CD14-positive monocyte (primary cell): ENCODE data around the gene FAM222B. TPM values are rescaled to one million over a fixed set of nuclear protein-coding genes. Genes with fewer than 3 reads are reported as not detected.

Experiments
- DNase-seq, 3 donors: peaks; one replicate each; pipeline ENCODE4 v3.0.0-alpha.2; 2011 to 2022
- H2AFZ ChIP-seq: 2 replicates; pipeline ENCODE4 v1.6.0; 2012; ENCODE audit warnings: mild to moderate bottlenecking, low read depth, low read length, inconsistent platforms; ENCODE audit not compliant: insufficient read depth, poor library complexity, severe bottlenecking
- H3K27ac ChIP-seq, 2 donors: 1 replicate in 1 of 2; 2 replicates in 1 of 2; pipeline ENCODE4 v1.5.1; 2012 to 2013; ENCODE audit warnings: low read length in 2 of 2, control low read depth in 1 of 2, inconsistent platforms in 1 of 2, low read depth in 1 of 2, mild to moderate bottlenecking in 1 of 2
- H3K27me3 ChIP-seq, 2 donors: one replicate each; pipeline versions ENCODE4 v1.6.0 to v1.6.1; 2011 to 2013; ENCODE audit warnings: low read length in 2 of 2; ENCODE audit not compliant: control insufficient read depth in 2 of 2, insufficient read depth in 2 of 2
- H3K36me3 ChIP-seq, 2 donors: replicated peaks in 1 of 2; 1 replicate in 1 of 2; 2 replicates in 1 of 2; pipeline versions ENCODE4 v1.5.1 to v1.6.1; 2012 to 2013; ENCODE audit warnings: low read length in 2 of 2, control low read depth in 1 of 2, inconsistent platforms in 1 of 2, mild to moderate bottlenecking in 1 of 2; ENCODE audit not compliant: insufficient read depth in 2 of 2, control insufficient read depth in 1 of 2
- H3K4me1 ChIP-seq, 2 donors: 1 replicate in 1 of 2; 2 replicates in 1 of 2; pipeline versions ENCODE4 v1.5.1 to v1.6.1; 2012 to 2013; ENCODE audit warnings: low read length in 2 of 2, control low read depth in 1 of 2, inconsistent platforms in 1 of 2, mild to moderate bottlenecking in 1 of 2, moderate library complexity in 1 of 2; ENCODE audit not compliant: insufficient read depth in 2 of 2, control insufficient read depth in 1 of 2
- H3K4me2 ChIP-seq: replicated peaks from 2 replicates; pipeline ENCODE3; 2012; ENCODE audit warnings: low read length, moderate library complexity, mild to moderate bottlenecking; ENCODE audit not compliant: poor library complexity, severe bottlenecking; ENCODE audit errors: extremely low read depth
- H3K4me3 ChIP-seq, 3 experiments: fragments of 200-600 bp in 1 of 3; sonication (generic) in 1 of 3; replicated peaks in 1 of 3; 1 replicate in 2 of 3; 2 replicates in 1 of 3; pipeline ENCODE4 v1.5.1; 2011 to 2013; ENCODE audit warnings: low read length in 3 of 3, mild to moderate bottlenecking in 3 of 3, control low read depth in 2 of 3, low read depth in 2 of 3, inconsistent platforms in 1 of 3, moderate library complexity in 1 of 3
- H3K79me2 ChIP-seq: 2 replicates; pipeline ENCODE4 v1.6.0; 2012; ENCODE audit warnings: mild to moderate bottlenecking, control low read depth, inconsistent platforms, low read length, moderate library complexity; ENCODE audit not compliant: insufficient read depth
- H3K9ac ChIP-seq: 2 replicates; pipeline ENCODE4 v1.6.0; 2017; ENCODE audit warnings: low read length, mild to moderate bottlenecking; ENCODE audit not compliant: insufficient read depth, poor library complexity, severe bottlenecking
- H3K9me3 ChIP-seq, 2 donors: replicated peaks in 1 of 2; 1 replicate in 1 of 2; 2 replicates in 1 of 2; pipeline versions ENCODE4 v1.5.1 to v1.6.1; 2012 to 2013; ENCODE audit warnings: low read length in 2 of 2, control low read depth in 1 of 2; ENCODE audit not compliant: control insufficient read depth in 1 of 2, insufficient read depth in 1 of 2
- H4K20me1 ChIP-seq: 2 replicates; pipeline ENCODE4 v1.6.0; 2012; ENCODE audit warnings: mild to moderate bottlenecking, low read length, control low read depth, moderate library complexity; ENCODE audit not compliant: insufficient read depth
- H3K27ac Mint-ChIP-seq, 7 donors: one replicate each; pipeline ENCODE4 v1.8.0; 2020; ENCODE audit warnings: mild to moderate bottlenecking in 7 of 7, mixed read lengths in 7 of 7, moderate library complexity in 6 of 7, inconsistent platforms in 2 of 7
- H3K27me3 Mint-ChIP-seq, 3 donors: one replicate each; pipeline ENCODE4 v1.8.0; 2021 to 2022; ENCODE audit warnings: low read depth in 3 of 3, mild to moderate bottlenecking in 3 of 3, mixed read lengths in 3 of 3, moderate library complexity in 3 of 3, inconsistent platforms in 1 of 3
- H3K36me3 Mint-ChIP-seq, 2 donors: one replicate each; pipeline ENCODE4 v1.8.0; 2020; ENCODE audit warnings: mixed read lengths in 2 of 2, inconsistent platforms in 1 of 2, mild to moderate bottlenecking in 1 of 2
- H3K4me1 Mint-ChIP-seq: one replicate; pipeline ENCODE4 v1.8.0; 2020; ENCODE audit warnings: mild to moderate bottlenecking, mixed read lengths
- H3K4me3 Mint-ChIP-seq, 2 donors: one replicate each; pipeline ENCODE4 v1.8.0; 2020; ENCODE audit warnings: mild to moderate bottlenecking in 2 of 2, mixed read lengths in 2 of 2, moderate library complexity in 1 of 2
- H3K9me3 Mint-ChIP-seq, 7 donors: one replicate each; pipeline ENCODE4 v1.8.0; 2020 to 2022; ENCODE audit warnings: mixed read lengths in 7 of 7, mild to moderate bottlenecking in 6 of 7, moderate library complexity in 6 of 7, inconsistent platforms in 2 of 7
- CTCF ChIP-seq: fragments of 200-600 bp; IDR thresholded peaks from one replicate; pipeline ENCODE4 v1.8.0; 2022; ENCODE audit warnings: antibody characterized with exemption, mild to moderate bottlenecking
- WGBS: methylation state at CpG from one replicate; pipeline ENCODE4 v1.1.5; 2013; ENCODE audit warnings: missing lambda C conversion rate; ENCODE audit not compliant: insufficient coverage; 5-methylcytosine and 5-hydroxymethylcytosine counted together
- intact Hi-C, 2 donors: fragments of 100-400 bp; cut with micrococcal nuclease; formaldehyde crosslinking; loops; one replicate each; pipeline versions ENCODE4 v1.15.0 to v1.15.1; 2023
- polyA plus RNA-seq, 3 donors: library from polyadenylated mRNA; depleted of rRNA in 1 of 3; unstranded in 2 of 3; stranded (reverse) in 1 of 3; fragments of 300-500 nt in 2 of 3; fragments of >200 nt in 1 of 3; fragmentation: Illumina TruSeq in 2 of 3; gene quantifications; 1 replicate in 2 of 3; 2 replicates in 1 of 3; pipeline ENCODE4 v1.2.3, GENCODE V29; 2012 to 2021

Gene FAM222B
- polyA plus RNA-seq, 3 donors = 1.5 to 8.6 (median 1.9) TPM

GRCh38 chr17:28883967-28884702 is 41.5 kb upstream of the FAM222B start:
- H3K9me3 ChIP-seq = no peaks in the 10 kb centered on the region
- no peak overlapping the region for H3K4me2 ChIP-seq
- no peak overlapping the region for H3K4me3 ChIP-seq
- Mint-ChIP-seq H3K36me3 (peaks cover 84 to 98% of the 10 kb centered on the region in 2 donors), H3K27ac (peak overlapping the region in 3 of 7 donors; percentile 5 to 46 (median 30)), H3K27me3 (peaks cover 0 to 2% (median 0%) of the 10 kb centered on the region in 3 donors), H3K9me3 (peaks cover 0 to 2% (median 0%) of the 10 kb centered on the region in 7 donors), H3K4me3 (no peak overlapping the region), H3K4me1 (peaks cover 2% of the 10 kb centered on the region)
- DNase-seq = no peak
- 93% methylated on average over 26 of the region's 27 CpGs for WGBS
- no peak overlapping the region for H3K27ac ChIP-seq
- no peaks in the 10 kb centered on the region for H3K4me1 ChIP-seq
- H3K36me3 ChIP-seq = peaks cover 96 to 100% of the 10 kb centered on the region in 2 donors
- H3K27me3 ChIP-seq = no peaks in the 10 kb centered on the region
- no peak for TF ChIP-seq CTCF
- H3K79me2 ChIP-seq = peaks cover 34% of the 10 kb centered on the region
- H3K9ac ChIP-seq = no peak overlapping the region
- H4K20me1 ChIP-seq = peaks cover 99% of the 10 kb centered on the region
- H2AFZ ChIP-seq = no peak overlapping the region
- intact Hi-C loops = no loop called here

- Histone ChIP-seq H3K9me3 (no peaks in the 10 kb centered on the region), H3K4me1 (no peaks in the 10 kb centered on the region), H2AFZ (no peak overlapping the region), H3K36me3 (peaks cover 84 to 96% of the 10 kb centered on the region in 2 donors), H3K27ac (no peak overlapping the region), H3K27me3 (no peaks in the 10 kb centered on the region), H3K4me2 (no peak overlapping the region), H3K9ac (no peak overlapping the region), H3K79me2 (peaks cover 16% of the 10 kb centered on the region), H4K20me1 (peaks cover 85% of the 10 kb centered on the region), H3K4me3 (no peak overlapping the region)
- 98% methylated on average over 8 of the region's 18 CpGs for WGBS
- TF ChIP-seq CTCF = no peak
- intact Hi-C loops = no loop called here
- Mint-ChIP-seq H3K27ac (peak overlapping the region in 2 of 7 donors; percentile 54 to 79), H3K9me3 (peaks cover 0 to 2% (median 0%) of the 10 kb centered on the region in 7 donors), H3K4me1 (peaks cover 2% of the 10 kb centered on the region), H3K36me3 (peaks cover 83 to 91% of the 10 kb centered on the region in 2 donors), H3K4me3 (no peak overlapping the region), H3K27me3 (peaks cover 0 to 2% (median 0%) of the 10 kb centered on the region in 3 donors)
- DNase-seq = no peak
These were observed 39.7 kb upstream of the FAM222B start for GRCh38 chr17:28882154-28882895.
